Measurements from ENCODE around the gene NGEF. TPM values are rescaled to one million over a fixed set of nuclear protein-coding genes. Genes with fewer than 3 reads are reported as not detected.

Gene NGEF
- total RNA-seq, 1 donor from 2014 or later = 0.16 TPM

DNA sequence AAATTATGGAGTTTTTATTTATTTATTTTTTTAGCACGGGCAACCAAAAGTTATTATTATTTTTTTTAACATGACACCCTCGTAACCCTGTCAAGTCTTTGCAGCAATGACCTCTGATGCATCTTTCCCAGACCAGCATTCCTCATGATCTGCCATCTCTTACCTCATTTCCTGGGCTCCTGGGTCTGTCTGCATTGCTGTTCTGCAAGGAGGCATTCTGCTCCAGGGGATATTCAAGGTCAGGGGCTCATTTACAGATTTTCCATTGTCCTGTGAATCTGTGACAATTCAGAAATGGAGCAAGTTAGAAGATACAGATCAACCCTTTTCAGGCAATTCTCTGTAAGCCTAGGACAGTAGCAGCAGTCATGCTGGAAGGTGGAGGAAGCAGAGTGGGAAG lies 43.0 kb downstream of the NGEF start:
- TF ChIP-seq, protein P1, sequence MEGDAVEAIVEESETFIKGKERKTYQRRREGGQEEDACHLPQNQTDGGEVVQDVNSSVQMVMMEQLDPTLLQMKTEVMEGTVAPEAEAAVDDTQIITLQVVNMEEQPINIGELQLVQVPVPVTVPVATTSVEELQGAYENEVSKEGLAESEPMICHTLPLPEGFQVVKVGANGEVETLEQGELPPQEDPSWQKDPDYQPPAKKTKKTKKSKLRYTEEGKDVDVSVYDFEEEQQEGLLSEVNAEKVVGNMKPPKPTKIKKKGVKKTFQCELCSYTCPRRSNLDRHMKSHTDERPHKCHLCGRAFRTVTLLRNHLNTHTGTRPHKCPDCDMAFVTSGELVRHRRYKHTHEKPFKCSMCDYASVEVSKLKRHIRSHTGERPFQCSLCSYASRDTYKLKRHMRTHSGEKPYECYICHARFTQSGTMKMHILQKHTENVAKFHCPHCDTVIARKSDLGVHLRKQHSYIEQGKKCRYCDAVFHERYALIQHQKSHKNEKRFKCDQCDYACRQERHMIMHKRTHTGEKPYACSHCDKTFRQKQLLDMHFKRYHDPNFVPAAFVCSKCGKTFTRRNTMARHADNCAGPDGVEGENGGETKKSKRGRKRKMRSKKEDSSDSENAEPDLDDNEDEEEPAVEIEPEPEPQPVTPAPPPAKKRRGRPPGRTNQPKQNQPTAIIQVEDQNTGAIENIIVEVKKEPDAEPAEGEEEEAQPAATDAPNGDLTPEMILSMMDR (IDR thresholded peaks at IDR 0.05; ENCODE audit: borderline replicate concordance) = no peak
- intact Hi-C loops (cut with micrococcal nuclease) = no loop called here
- H3K27me3 ChIP-seq (ENCODE audit: low read depth) = peaks cover 42% of the 10 kb centered on the region
- H3K9me3 ChIP-seq (replicated peaks) = peaks cover 6% of the 10 kb centered on the region
- H3K4me1 ChIP-seq = no peaks in the 10 kb centered on the region
- no peak for DNase-seq
- H3K27ac ChIP-seq (replicated peaks) = no peak overlapping the region
- no peak overlapping the region for H3K4me3 ChIP-seq
- no peaks in the 10 kb centered on the region for H3K36me3 ChIP-seq

DNA sequence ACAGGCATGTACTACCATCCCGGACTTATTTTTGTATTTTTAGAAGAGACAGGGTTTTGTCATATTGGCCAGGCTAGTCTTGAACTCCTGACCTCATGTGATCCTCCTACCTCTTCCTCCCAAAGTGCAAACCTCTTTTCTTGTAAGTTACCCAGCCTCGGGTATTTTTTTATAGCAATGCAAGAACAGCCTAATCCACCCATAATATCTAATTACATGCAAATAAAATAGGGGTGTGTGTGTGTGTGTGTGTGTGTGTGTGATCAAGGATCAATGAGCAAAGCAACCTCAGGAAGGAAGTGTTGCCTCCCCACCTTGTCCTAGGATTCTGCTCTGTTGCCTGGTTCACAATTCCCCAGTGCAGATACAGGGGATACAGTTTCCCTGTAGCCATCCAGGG lies 45.6 kb downstream of the NGEF start:
- H3K27ac ChIP-seq (replicated peaks) = no peak overlapping the region
- peaks cover 7% of the 10 kb centered on the region for H3K9me3 ChIP-seq (replicated peaks)
- TF ChIP-seq, protein P1 (IDR thresholded peaks at IDR 0.05; ENCODE audit: borderline replicate concordance) = no peak
- H3K4me3 ChIP-seq = no peak overlapping the region
- peaks cover 48% of the 10 kb centered on the region for H3K27me3 ChIP-seq (ENCODE audit: low read depth)
- intact Hi-C loops (cut with micrococcal nuclease) = no loop called here
- no peak for DNase-seq
- no peaks in the 10 kb centered on the region for H3K36me3 ChIP-seq
- H3K4me1 ChIP-seq = no peaks in the 10 kb centered on the region

DNA sequence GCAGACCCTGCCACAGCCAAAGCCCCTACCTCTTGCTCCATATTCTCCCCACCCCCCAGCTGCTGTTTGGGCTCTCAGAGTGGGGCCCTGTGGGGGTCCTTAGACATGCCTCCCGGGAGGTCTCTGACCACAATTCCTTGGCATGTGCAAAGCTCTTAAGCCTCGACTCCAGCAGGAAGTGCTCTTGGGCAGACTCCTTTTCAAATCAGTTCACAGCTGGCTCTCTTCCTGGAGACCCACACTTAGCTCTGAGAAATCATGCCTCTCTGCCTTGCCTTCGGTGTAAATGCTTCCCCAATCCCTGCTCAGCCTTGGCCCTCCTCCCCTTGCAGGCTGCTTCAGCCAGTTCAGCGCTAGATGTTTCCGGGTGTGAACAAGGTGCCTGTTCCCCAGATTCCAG lies 46.9 kb downstream of the NGEF start:
- no peak for DNase-seq
- Histone ChIP-seq H3K4me1 (no peaks in the 10 kb centered on the region), H3K4me3 (no peak overlapping the region), H3K36me3 (no peaks in the 10 kb centered on the region), H3K27ac (replicated peaks) (no peak overlapping the region), H3K9me3 (replicated peaks) (peaks cover 20% of the 10 kb centered on the region), H3K27me3 (ENCODE audit: low read depth) (peaks cover 41% of the 10 kb centered on the region)
- intact Hi-C loops (cut with micrococcal nuclease) = no loop called here
- TF ChIP-seq, protein P1 (IDR thresholded peaks at IDR 0.05; ENCODE audit: borderline replicate concordance) = no peak

DNA sequence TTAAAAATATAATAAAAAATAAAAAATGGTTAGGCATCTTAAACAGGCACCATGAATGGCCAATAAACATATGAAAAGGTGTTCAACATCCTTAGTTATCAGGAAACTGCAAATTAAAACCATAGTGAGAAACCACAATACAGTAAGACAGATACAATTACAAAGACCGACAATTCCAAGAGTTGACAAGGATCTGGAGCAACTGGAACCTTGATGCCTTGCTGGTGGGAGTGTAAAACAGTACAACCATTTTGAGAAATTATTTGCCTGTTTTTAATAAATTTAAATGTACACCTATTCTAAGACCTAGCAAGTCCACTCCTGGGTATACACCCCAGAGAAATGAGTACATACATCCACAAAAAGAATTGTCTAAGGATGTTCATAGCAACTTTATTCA lies 49.1 kb downstream of the NGEF start:
- Histone ChIP-seq H3K4me3 (no peak overlapping the region), H3K27me3 (ENCODE audit: low read depth) (peaks cover 60% of the 10 kb centered on the region), H3K27ac (replicated peaks) (no peak overlapping the region), H3K36me3 (no peaks in the 10 kb centered on the region), H3K4me1 (no peaks in the 10 kb centered on the region), H3K9me3 (replicated peaks) (peaks cover 20% of the 10 kb centered on the region)
- TF ChIP-seq, protein P1 (IDR thresholded peaks at IDR 0.05; ENCODE audit: borderline replicate concordance) = no peak
- no peak for DNase-seq
- intact Hi-C loops (cut with micrococcal nuclease) = no loop called here

DNA sequence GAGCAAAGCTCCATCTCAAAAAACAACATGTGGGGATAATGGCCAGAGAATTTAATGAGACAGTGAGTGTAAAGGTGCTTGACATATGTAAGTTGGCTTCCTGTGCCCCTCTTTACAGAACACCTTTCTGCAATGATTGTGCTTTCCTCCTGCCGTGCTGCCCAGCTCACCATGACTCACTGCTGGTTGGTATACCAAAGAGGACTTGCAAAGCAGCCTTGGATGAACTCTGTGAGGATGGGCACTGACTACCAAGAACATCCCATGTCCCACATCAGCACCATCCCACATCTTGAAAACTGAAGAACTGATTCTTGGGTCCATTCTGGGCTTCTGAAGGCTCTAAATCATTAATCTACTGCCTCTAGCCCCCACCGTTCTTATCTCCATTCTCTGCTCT lies 52.2 kb downstream of the NGEF start:
- H3K27ac ChIP-seq (replicated peaks) = no peak overlapping the region
- no peaks in the 10 kb centered on the region for H3K4me1 ChIP-seq
- intact Hi-C loops (cut with micrococcal nuclease) = no loop called here
- H3K4me3 ChIP-seq = no peak overlapping the region
- TF ChIP-seq, protein P1 (IDR thresholded peaks at IDR 0.05; ENCODE audit: borderline replicate concordance) = no peak
- H3K9me3 ChIP-seq (replicated peaks) = peaks cover 20% of the 10 kb centered on the region
- peaks cover 49% of the 10 kb centered on the region for H3K27me3 ChIP-seq (ENCODE audit: low read depth)
- DNase-seq = no peak
- no peaks in the 10 kb centered on the region for H3K36me3 ChIP-seq

DNA sequence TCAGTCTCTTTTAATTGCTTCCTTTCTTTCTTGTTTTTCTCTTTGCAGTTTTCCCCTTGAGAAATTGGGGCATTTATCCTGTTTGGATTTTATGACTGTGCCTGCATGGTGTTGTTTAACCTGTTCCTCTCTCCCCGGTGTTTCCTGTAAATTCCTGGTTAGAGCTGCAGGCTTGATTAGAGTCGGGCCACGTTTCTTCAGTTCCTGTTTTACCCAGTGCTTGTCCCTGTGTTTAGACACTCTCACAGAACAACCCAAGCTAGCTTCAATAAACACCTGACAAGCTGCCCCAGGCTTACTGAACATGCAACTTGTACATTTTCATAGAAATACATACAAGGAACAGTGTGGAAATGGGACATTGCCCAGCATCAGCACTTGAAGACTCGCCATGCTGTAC lies 53.9 kb downstream of the NGEF start:
- Histone ChIP-seq H3K27me3 (ENCODE audit: low read depth) (peaks cover 50% of the 10 kb centered on the region), H3K36me3 (no peaks in the 10 kb centered on the region), H3K4me3 (no peak overlapping the region), H3K27ac (replicated peaks) (no peak overlapping the region), H3K4me1 (no peaks in the 10 kb centered on the region), H3K9me3 (replicated peaks) (peaks cover 18% of the 10 kb centered on the region)
- no peak for DNase-seq
- TF ChIP-seq, protein P1 (IDR thresholded peaks at IDR 0.05; ENCODE audit: borderline replicate concordance) = no peak
- intact Hi-C loops (cut with micrococcal nuclease) = no loop called here

Data from left ventricle myocardium inferior (tissue), 1 donor.